NCI-H345 (cell line): ENCODE measurements around the gene CITED1.

Source experiments
- DNase-seq: peaks from one replicate; lab custom pipeline; 2025; lab: John Stamatoyannopoulos, UW

Gene CITED1

DNA sequence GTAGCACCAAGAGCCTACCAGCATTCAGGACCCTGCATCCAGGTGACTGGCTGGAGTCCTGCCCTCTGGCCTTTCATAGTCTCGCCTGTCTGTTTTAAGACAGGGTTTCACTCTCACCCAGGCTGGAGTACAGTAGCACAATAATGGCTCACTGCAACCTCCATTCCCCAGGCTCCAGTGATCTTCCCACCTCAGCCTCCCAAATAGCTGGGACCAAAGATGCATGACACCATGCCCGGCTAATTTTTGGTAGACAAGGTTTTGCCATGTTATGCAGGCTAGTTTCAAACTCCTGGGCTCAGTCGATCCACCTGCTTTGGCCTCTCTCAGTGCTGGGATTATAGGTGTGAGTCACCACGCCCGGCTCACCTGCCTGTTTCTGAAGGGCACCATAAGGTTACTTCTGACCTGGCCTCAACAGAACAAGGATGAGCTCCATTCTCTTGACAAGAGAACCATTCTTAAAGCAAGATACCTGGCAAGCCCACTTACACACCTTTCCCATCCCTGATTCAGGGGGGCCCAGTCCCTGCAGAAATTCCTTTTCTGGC is 35.3 kb downstream of the CITED1 start:
- DNase-seq, result no peak

- DNase-seq, result no peak
These were observed 36.0 kb downstream of the CITED1 start for GRCh38 chrX:72269671-72270251.

GRCh38 chrX:72268597-72269365 is 36.9 kb downstream of the CITED1 start:
- DNase-seq, result no peak

DNA sequence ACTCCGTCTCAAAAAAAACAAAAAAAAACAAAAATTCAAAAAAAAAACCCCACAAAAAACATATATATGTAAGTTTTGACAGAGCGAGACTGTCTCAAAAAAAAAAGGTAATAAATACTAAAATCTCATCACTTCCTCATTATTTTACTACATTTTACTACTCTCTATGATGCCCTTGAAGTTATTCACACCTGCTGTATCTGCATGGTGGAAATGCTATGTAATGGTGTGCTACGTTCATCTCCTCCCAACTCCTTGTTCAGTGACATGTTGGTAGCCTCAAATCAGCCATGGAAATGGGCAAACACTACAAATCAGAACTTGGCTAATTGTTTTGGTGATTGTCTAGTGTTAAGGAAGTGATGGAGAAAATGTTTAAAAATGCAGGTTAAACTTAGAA is 40.5 kb downstream of the CITED1 start:
- DNase-seq, result no peak

DNA sequence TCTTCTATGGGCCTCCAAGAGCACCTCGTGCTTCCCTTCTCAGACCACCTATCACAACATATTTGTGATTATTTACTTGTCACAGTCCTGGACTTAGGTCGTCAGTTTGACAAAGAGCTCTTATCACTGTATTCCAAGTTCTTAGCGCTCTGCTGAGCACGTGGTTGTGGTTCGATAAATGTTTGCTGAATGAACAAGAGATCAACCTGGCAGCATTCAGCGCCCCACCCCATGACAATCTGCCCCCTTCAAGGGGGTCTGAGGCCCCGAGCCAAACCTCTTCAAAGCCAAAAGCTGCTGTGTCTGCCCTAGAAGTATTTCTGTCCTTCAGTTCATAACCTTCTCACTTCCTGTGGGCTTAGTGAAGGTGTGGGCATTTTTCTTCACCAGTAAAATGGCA is 43.6 kb downstream of the CITED1 start:
- peak; percentile 81 for DNase-seq

GRCh38 chrX:72260448-72260847 is 45.3 kb downstream of the CITED1 start:
- DNase-seq, result no peak

DNA sequence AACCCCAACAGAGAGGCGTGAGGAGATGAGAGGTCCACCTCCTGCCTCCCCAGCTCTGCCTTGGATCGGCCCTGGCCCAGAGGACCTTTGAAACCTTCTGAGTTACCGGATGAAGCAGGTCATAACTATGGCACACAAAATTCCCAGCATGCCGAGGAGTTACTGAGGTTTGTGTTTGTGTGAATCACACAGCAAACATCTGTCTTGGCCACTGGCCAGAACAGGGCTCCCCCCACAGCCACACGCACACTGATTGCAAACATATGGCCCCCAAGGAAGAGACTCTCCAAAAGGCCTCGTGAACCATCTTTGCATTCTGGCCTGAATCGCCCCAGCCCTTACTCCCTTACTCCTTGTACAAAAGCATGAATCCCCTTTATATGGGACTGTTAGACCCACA is 47.5 kb downstream of the CITED1 start:
- DNase-seq, result no peak

DNA sequence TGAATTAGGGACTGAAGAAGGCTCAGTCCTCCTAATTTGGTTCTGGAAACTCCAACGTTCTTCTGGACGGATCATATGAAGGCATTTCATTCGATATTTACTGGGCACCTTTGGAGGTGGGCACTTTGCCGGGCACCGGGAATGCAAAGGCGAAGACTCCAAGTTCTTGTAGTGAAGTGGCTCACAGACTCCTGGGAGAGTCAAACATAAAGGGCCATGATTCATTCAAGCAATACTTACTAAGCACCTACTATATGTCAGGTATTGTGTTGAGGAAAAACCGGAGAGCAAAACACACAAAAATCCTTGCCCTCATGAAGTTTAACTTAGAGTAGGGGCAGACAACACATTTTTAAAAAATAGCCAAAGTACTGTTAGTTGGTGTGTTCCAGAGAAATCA is 49.9 kb downstream of the CITED1 start:
- no peak for DNase-seq

DNA sequence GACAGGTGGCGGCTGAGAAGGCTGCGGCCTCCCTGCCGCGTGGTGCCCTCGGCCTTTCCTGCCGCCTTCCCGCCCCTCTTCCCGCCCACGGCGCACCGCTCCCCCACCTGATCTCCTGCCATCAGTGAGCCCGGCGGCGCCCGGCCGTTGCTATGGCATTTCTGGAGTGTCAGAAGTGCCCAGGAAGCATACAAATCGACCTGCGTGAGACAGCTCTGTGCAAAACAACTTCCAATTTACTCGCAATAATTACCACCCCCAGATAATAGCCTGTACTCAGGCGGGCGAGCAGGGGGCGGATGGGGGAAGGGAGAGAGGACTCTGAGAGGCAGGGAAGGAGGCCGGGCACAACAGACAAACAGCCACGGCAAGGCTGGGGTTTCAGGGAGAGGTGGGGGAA is 50.3 kb downstream of the CITED1 start:
- DNase-seq, result peak; percentile 75

GRCh38 chrX:72254816-72255215 is 50.9 kb downstream of the CITED1 start:
- peak; percentile 29 for DNase-seq

- DNase-seq, result no peak
These were observed 52.0 kb downstream of the CITED1 start for GRCh38 chrX:72253686-72254085.
